NCI-H69 (cell line): ENCODE data around the gene MYL5.

Source experiments
- DNase-seq: peaks from one replicate; lab custom pipeline; 2025; lab: John Stamatoyannopoulos, UW

MYL5 gene

GRCh38 chr4:707929-708630 is 33.7 kb downstream of the MYL5 start:
- DNase-seq: no peak

DNA sequence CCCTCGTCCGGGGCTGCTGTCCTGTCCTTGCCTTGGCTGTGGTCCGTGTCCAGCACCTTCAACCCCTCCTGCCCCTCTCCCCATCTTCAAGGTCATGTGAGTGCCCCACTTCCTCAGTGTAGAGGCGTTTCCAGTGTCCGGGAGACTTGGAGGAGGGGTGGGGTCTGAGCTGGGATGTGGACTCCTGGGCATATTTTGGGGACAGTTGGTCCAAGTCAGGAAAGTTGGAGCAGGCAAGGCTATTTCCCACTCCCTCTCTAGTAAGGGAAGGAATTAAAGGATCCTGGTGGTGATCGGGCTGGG is 34.2 kb downstream of the MYL5 start:
- DNase-seq: no peak

DNA sequence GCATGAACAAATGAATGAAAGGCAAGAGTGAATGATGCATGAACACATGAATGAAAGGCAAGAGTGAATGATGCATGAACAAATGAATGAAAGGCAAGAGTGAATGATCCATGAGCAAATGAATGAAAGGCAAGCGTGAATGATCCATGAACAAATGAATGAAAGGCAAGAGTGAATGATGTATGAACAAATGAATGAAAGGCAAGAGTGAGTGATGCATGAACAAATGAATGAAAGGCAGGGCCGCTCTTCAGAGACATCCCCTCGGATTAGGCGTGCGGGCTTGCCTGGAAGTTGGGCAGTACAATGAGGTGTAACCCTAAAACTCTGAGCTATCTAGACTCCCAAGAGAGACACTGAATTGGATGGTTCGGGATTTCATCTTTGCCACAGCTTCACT is 35.0 kb downstream of the MYL5 start:
- no peak for DNase-seq

- no peak for DNase-seq
Measured at GRCh38 chr4:710116-710515, 35.8 kb downstream of the MYL5 start.

GRCh38 chr4:710916-711315 is 36.6 kb downstream of the MYL5 start:
- DNase-seq: no peak

DNA sequence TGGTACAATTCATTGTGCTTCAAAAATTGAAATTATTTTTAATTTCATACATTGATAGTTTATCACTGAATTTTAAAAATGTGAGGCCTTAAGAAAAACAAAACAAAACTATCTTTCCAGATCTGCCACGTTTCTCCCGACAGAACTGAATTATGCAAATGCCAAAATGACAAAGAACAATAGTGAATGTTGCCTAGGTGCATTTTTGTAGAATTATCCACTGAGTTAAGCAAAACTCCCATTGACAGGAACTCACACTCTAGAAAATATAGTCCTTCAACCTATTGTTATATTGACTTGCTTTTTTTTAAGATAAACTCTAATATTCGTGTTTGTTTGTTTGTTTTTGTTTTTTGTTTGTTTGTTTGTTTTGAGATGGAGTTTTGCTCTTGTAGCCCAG is 37.8 kb downstream of the MYL5 start:
- DNase-seq: no peak

GRCh38 chr4:712916-713632 is 38.7 kb downstream of the MYL5 start:
- DNase-seq: no peak

DNA sequence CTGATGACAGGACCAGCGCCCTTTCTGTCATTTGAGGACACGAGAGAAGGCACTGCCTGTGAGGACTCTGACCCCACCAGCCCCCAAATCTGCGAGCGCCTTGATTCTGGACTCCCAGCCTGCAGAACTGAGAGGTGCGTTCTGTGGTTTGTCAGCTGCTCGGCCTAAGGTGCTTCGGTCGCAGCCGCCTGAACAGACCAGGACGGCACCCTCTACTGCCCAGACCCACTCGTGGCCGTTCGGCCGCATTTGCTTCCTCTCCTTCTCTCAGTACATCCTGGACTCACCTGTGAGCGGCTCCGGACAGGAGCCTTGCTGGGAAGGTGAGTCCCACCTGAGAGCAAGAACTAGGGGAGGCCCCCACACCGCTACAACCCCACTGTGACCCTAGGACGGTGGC is 39.7 kb downstream of the MYL5 start:
- no peak for DNase-seq

DNA sequence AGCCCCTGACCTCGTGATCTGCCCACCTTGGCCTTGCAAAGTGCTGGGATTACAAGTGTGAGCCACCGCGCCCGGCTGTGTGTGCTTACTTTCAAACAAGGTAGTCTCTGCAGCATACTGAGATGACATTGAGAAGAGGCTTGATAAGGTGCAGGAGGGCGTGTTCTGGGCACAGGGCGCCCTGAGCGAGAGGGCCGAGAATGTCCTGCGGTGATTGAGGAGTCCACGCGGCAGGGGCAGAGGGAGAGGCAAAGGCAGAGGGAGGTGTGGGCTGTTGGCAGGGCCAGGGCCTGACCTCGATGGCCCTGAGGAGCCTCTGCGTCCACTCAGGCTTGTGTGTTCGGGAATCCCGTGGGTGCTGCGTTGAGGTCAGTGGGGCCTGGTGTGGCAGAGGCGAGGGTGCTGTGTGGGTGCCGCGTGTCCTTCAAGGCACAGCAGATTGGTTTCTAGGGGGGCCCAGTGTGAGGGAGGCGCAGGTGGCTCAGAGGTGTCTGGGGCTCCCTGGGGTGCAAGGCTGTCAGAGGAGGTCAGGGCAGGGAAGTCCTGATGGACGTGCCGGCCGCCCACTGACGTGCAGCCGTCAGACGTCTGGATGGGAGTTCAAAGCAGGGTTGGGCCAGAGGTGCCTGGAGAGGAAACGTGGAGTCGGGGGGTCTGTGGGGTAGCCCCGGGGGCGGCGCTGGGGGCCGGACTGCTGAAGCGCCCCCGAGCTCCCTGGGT is 43.4 kb downstream of the MYL5 start:
- DNase-seq: no peak

GRCh38 chr4:718460-718859 is 44.1 kb downstream of the MYL5 start:
- no peak for DNase-seq

- DNase-seq: no peak
Measured at GRCh38 chr4:720111-720860, 45.9 kb downstream of the MYL5 start.

DNA sequence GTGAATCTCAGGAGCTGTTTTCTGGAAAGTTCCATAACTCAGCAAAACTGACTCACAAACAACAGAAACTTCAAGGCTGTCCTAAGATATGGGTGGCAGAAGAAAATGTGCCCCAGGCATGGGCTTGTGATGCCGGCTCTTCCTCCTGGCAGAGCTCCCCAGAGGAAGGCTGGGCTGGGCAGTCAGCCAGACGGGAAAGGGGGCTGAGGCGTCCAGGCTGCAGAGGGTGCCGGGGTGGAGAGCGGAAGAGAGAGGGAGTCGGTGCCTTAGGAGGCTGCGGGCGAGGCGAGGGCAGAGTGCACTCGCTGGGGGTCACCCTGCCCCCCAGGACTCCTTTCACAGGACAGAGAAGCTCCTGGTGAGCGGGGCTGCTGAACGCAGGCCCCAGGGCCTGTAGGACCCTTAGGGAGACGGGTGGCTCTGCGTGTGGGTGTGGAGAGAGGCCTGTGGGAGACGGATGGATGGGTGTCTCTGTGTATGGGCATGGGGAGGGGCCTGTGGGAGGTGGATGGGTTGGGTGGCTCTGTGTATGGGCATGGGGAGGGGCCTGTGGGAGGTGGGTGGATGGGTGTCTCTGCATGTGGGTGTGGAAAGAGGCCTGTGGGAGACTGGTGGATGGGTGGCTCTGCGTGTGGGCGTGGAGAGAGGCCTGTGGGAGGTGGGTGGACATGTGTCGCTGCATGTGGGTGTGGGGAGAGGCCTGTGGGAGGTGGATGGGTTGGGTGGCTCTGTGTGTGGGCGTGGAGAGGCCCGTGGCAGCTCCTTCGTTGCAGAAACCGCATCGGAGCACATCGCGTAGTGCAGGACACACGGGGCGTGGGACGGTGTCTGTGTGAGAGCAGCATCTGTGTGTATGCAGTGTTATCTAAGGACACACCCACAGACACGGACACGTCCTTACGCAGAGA is 47.2 kb downstream of the MYL5 start:
- no peak for DNase-seq

DNA sequence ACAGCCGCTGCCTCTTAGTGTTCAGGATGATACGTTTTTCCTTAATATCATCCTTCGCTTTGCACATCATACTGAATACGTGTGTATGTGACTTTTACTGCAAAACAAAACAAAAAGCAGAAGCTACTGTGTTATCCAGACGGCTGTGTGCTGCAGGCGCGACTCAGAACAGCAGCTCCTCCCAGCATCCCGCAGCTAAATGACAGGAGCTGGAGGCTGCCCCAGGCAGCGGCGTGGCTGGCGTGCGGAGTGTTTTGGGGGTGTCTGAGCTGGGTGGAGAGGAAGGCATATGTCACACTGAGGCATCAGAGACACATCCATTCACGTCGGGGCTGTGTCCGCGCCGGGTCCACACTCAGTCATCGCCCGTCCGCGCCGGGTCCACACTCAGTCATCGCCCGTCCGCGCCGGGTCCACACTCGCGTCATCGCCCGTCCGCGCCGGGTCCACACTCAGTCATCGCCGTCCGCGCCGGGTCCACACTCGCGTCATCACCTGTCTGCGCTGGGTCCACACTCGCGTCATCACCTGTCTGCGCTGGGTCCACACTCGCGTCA is 47.9 kb downstream of the MYL5 start:
- no peak for DNase-seq

DNA sequence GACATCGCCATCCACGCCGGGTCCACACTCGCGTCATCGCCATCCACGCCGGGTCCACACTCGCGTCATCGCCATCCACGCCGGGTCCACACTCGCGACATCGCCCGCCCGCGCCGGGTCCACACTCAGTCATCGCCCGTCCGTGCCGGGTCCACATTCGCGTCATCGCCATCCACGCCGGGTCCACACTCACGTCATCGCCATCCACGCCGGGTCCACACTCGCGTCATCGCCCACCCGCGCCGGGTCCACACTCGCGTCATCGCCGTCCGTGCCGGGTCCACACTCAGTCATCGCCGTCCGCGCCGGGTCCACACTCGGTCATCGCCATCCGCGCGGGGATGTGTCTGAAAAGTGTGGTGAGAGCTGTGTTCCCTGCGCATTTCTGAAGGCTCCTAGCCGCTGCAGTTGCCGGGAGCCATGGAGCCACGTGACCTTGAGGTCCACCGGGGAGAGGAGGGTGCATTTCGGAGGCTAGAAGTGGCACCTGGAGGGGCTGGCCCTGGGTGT is 48.6 kb downstream of the MYL5 start:
- no peak for DNase-seq

GRCh38 chr4:723751-724530 is 49.6 kb downstream of the MYL5 start:
- no peak for DNase-seq

GRCh38 chr4:725391-726234 is 51.3 kb downstream of the MYL5 start:
- no peak for DNase-seq

GRCh38 chr4:726235-726787 is 52.0 kb downstream of the MYL5 start:
- DNase-seq: no peak

DNA sequence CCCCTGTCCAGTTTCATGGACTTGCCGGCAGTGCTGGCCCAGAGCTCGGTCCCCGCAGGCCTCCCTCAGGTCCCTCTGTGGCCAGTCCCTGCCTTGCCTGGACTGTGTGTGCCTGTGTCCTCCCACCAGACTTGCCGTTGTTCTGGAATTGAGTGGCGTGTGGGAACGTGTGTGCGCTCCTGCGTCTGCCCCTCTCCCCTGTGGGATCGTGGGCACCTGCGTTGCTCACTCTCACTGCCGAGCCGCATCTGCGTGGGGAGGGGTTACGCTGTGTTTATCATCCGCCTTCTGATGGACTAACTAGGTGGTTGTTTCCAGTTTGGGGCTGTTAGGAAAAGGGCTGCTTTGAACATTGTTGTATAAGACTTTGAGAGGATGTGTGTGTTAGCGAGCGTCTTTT is 52.5 kb downstream of the MYL5 start:
- DNase-seq: no peak

DNA sequence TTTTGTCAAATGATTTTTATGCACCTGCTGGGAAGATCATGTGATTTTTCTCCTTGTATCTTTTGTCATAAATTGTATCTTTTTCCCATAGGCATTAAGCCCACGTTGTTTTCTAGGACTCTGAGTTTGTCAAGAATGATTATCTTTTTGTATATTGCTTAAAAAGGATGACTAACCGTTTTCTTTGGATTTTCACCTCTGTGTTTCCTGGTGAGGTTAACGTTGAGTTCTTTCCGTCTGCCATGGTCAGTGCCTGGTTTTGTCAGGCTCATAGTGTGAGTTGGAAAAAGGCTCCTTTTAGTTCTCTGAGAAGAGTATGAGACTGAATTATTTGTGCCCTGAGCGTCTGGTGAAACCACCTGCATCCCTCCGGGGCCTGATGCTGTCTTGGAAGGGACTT is 53.2 kb downstream of the MYL5 start:
- no peak for DNase-seq
